Activated naive CD4-positive, alpha-beta T cell (primary cell): ENCODE data around the gene BHLHE40.
A peak's percentile ranks its signal among the peaks of the same experiment; 100 is the strongest.
"Not testable (repeated sequence)": the region's sequence is repeated elsewhere in the genome, so short reads cannot be mapped to it uniquely, and the experiment has no call there.

Experiments used
- DNase-seq, 4 experiments: peaks; one replicate each; lab custom pipeline; 2025; lab: John Stamatoyannopoulos, UW

BHLHE40 gene

GRCh38 chr3:4961865-4962264, 17.4 kb upstream of the BHLHE40 start:
- DNase-seq: not testable (repeated sequence)

- DNase-seq: no peak
Measured at GRCh38 chr3:4963669-4964570, 15.3 kb upstream of the BHLHE40 start.

- DNase-seq: peak in 1 of 4 experiments; percentile 33
Measured at GRCh38 chr3:4966006-4966405, 13.2 kb upstream of the BHLHE40 start.

GRCh38 chr3:4967683-4968082, 11.6 kb upstream of the BHLHE40 start:
- not testable (repeated sequence) for DNase-seq

GRCh38 chr3:4971437-4971836, 7.8 kb upstream of the BHLHE40 start:
- not testable (repeated sequence) for DNase-seq

- no peak for DNase-seq
Measured at GRCh38 chr3:4971838-4972237, 7.4 kb upstream of the BHLHE40 start.

- no peak for DNase-seq
Measured at GRCh38 chr3:4972652-4973643, 6.3 kb upstream of the BHLHE40 start.

- no peak for DNase-seq
Measured at GRCh38 chr3:4974154-4974553, 5.1 kb upstream of the BHLHE40 start.

GRCh38 chr3:4976109-4976508, 3.1 kb upstream of the BHLHE40 start:
- DNase-seq: no peak

- peak in 3 of 4 experiments; percentile 6 to 18 (median 15) for DNase-seq
Measured at GRCh38 chr3:4977001-4977852, 2.0 kb upstream of the BHLHE40 start.

GRCh38 chr3:4977853-4978203, 1.4 kb upstream of the BHLHE40 start:
- no peak for DNase-seq

- peak; percentile 33 to 72 (median 57) for DNase-seq
Measured at GRCh38 chr3:4978204-4978965, 852 bp upstream of the BHLHE40 start.

- peak; percentile 57 to 82 (median 66) for DNase-seq
Measured at GRCh38 chr3:4978966-4979427, 240 bp upstream of the BHLHE40 start.

- peak; percentile 67 to 83 (median 75) for DNase-seq
Measured at GRCh38 chr3:4980229-4981203, 1.3 kb downstream of the BHLHE40 start.

GRCh38 chr3:4981294-4981664, 2.0 kb downstream of the BHLHE40 start:
- DNase-seq: no peak

- no peak for DNase-seq
Measured at GRCh38 chr3:4981665-4982494, 2.6 kb downstream of the BHLHE40 start.

- DNase-seq: no peak
Measured at GRCh38 chr3:4982773-4983738, 3.8 kb downstream of the BHLHE40 start.
